ENCODE results near the gene KRTAP4-16.
"Not testable (repeated sequence)": the region's sequence is repeated elsewhere in the genome, so short reads cannot be mapped to it uniquely, and the experiment has no call there.

The KRTAP4-16 gene

GRCh38 chr17:41105347-41105746 is 3.3 kb upstream of the KRTAP4-16 start, which contains the start of gene KRTAP4-9:
KRTAP4-9 (plus strand) TSS chr17:41105389; CDS start chr17:41105389, 0 bp downstream.
- not testable (repeated sequence) for H3K18ac ChIP-seq (ENCODE audit: low read length); DNase-seq; H3K36me3 ChIP-seq (ENCODE audit: control insufficient read depth, insufficient read depth, low read length); H2BK5ac ChIP-seq (ENCODE audit: low read length); H2BK15ac ChIP-seq (replicated peaks; ENCODE audit: low read depth); H3K56ac ChIP-seq (ENCODE audit: low read length); H3K27ac ChIP-seq (ENCODE audit: low read depth, low read length); H3K27me3 ChIP-seq (ENCODE audit: insufficient read depth, low read length, poor library complexity); H3K4ac ChIP-seq (ENCODE audit: low read depth, low read length); H3K4me2 ChIP-seq (ENCODE audit: low read length); H3K79me2 ChIP-seq (ENCODE audit: control insufficient read depth, insufficient read depth, low read length); H3K79me1 ChIP-seq (ENCODE audit: low read length); H2BK120ac ChIP-seq (ENCODE audit: low read depth, low read length); H4K5ac ChIP-seq (ENCODE audit: low read length); H4K8ac ChIP-seq (ENCODE audit: low read depth, low read length); H2AK5ac ChIP-seq (ENCODE audit: low read length); H3K9ac ChIP-seq (ENCODE audit: low read length); H3K4me1 ChIP-seq (ENCODE audit: control insufficient read depth, low read depth, low read length); H3K4me3 ChIP-seq (ENCODE audit: low read length); H3K23ac ChIP-seq (ENCODE audit: low read length)
- WGBS (ENCODE audit: extremely low coverage, insufficient coverage, low lambda C conversion rate) = no CpG with 5 or more reads among the region's 10 CpGs

GRCh38 chr17:41104386-41105038 is 2.5 kb upstream of the KRTAP4-16 start:
- H3K36me3 ChIP-seq (ENCODE audit: control insufficient read depth, insufficient read depth, low read length); H4K5ac ChIP-seq (ENCODE audit: low read length); H2AK5ac ChIP-seq (ENCODE audit: low read length); H3K79me2 ChIP-seq (ENCODE audit: control insufficient read depth, insufficient read depth, low read length); H3K9ac ChIP-seq (ENCODE audit: low read length); H3K27me3 ChIP-seq (ENCODE audit: insufficient read depth, low read length, poor library complexity); DNase-seq; H2BK5ac ChIP-seq (ENCODE audit: low read length); H3K4me1 ChIP-seq (ENCODE audit: control insufficient read depth, low read depth, low read length); H3K56ac ChIP-seq (ENCODE audit: low read length); H3K18ac ChIP-seq (ENCODE audit: low read length); H3K4ac ChIP-seq (ENCODE audit: low read depth, low read length); H3K4me2 ChIP-seq (ENCODE audit: low read length); H3K23ac ChIP-seq (ENCODE audit: low read length); H3K79me1 ChIP-seq (ENCODE audit: low read length); H2BK15ac ChIP-seq (replicated peaks; ENCODE audit: low read depth); H4K8ac ChIP-seq (ENCODE audit: low read depth, low read length); H3K27ac ChIP-seq (ENCODE audit: low read depth, low read length); H3K4me3 ChIP-seq (ENCODE audit: low read length); H2BK120ac ChIP-seq (ENCODE audit: low read depth, low read length): not testable (repeated sequence)
- WGBS (ENCODE audit: extremely low coverage, insufficient coverage, low lambda C conversion rate) = no CpG with 5 or more reads among the region's 2 CpGs

- Histone ChIP-seq H3K36me3 (ENCODE audit: control insufficient read depth, insufficient read depth, low read length) (no peaks in the 10 kb centered on the region), H2BK120ac (ENCODE audit: low read depth, low read length) (no peak overlapping the region), H3K18ac (ENCODE audit: low read length) (no peak overlapping the region), H3K79me1 (ENCODE audit: low read length) (no peaks in the 10 kb centered on the region), H3K23ac (ENCODE audit: low read length) (no peak overlapping the region), H3K4me2 (ENCODE audit: low read length) (no peak overlapping the region), H3K9ac (ENCODE audit: low read length) (no peak overlapping the region), H3K4me1 (ENCODE audit: control insufficient read depth, low read depth, low read length) (no peaks in the 10 kb centered on the region), H2BK15ac (replicated peaks; ENCODE audit: low read depth) (no peak overlapping the region), H4K5ac (ENCODE audit: low read length) (no peak overlapping the region), H3K56ac (ENCODE audit: low read length) (no peak overlapping the region), H2AK5ac (ENCODE audit: low read length) (no peak overlapping the region), H4K8ac (ENCODE audit: low read depth, low read length) (no peak overlapping the region), H3K4ac (ENCODE audit: low read depth, low read length) (no peak overlapping the region), H3K4me3 (ENCODE audit: low read length) (no peak overlapping the region), H3K27me3 (ENCODE audit: insufficient read depth, low read length, poor library complexity) (no peaks in the 10 kb centered on the region), H3K27ac (ENCODE audit: low read depth, low read length) (no peak overlapping the region), H2BK5ac (ENCODE audit: low read length) (no peak overlapping the region), H3K79me2 (ENCODE audit: control insufficient read depth, insufficient read depth, low read length) (no peaks in the 10 kb centered on the region)
- WGBS (ENCODE audit: extremely low coverage, insufficient coverage, low lambda C conversion rate) = no CpG with 5 or more reads among the region's 1 CpG
- DNase-seq = no peak
Measured at GRCh38 chr17:41103896-41104295, 1.9 kb upstream of the KRTAP4-16 start.

GRCh38 chr17:41099682-41100480 is 2.1 kb downstream of the KRTAP4-16 start:
- H3K4me2 ChIP-seq (ENCODE audit: low read length); H3K4me1 ChIP-seq (ENCODE audit: control insufficient read depth, low read depth, low read length); H4K5ac ChIP-seq (ENCODE audit: low read length); H3K4me3 ChIP-seq (ENCODE audit: low read length); H3K36me3 ChIP-seq (ENCODE audit: control insufficient read depth, insufficient read depth, low read length); H3K23ac ChIP-seq (ENCODE audit: low read length); H2BK15ac ChIP-seq (replicated peaks; ENCODE audit: low read depth); H3K79me1 ChIP-seq (ENCODE audit: low read length); H2BK5ac ChIP-seq (ENCODE audit: low read length); H2BK120ac ChIP-seq (ENCODE audit: low read depth, low read length); H3K27me3 ChIP-seq (ENCODE audit: insufficient read depth, low read length, poor library complexity); H3K56ac ChIP-seq (ENCODE audit: low read length); H2AK5ac ChIP-seq (ENCODE audit: low read length); DNase-seq; H3K27ac ChIP-seq (ENCODE audit: low read depth, low read length); H3K79me2 ChIP-seq (ENCODE audit: control insufficient read depth, insufficient read depth, low read length); H3K4ac ChIP-seq (ENCODE audit: low read depth, low read length); H3K18ac ChIP-seq (ENCODE audit: low read length); H3K9ac ChIP-seq (ENCODE audit: low read length); H4K8ac ChIP-seq (ENCODE audit: low read depth, low read length): not testable (repeated sequence)
- WGBS (ENCODE audit: extremely low coverage, insufficient coverage, low lambda C conversion rate) = no CpG with 5 or more reads among the region's 7 CpGs

GRCh38 chr17:41098481-41098880 is 3.5 kb downstream of the KRTAP4-16 start:
- Histone ChIP-seq H2BK120ac (ENCODE audit: low read depth, low read length) (no peak overlapping the region), H3K4ac (ENCODE audit: low read depth, low read length) (no peak overlapping the region), H2AK5ac (ENCODE audit: low read length) (no peak overlapping the region), H3K79me1 (ENCODE audit: low read length) (no peaks in the 10 kb centered on the region), H3K18ac (ENCODE audit: low read length) (no peak overlapping the region), H3K36me3 (ENCODE audit: control insufficient read depth, insufficient read depth, low read length) (no peaks in the 10 kb centered on the region), H3K23ac (ENCODE audit: low read length) (no peak overlapping the region), H3K4me1 (ENCODE audit: control insufficient read depth, low read depth, low read length) (no peaks in the 10 kb centered on the region), H3K27ac (ENCODE audit: low read depth, low read length) (no peak overlapping the region), H3K27me3 (ENCODE audit: insufficient read depth, low read length, poor library complexity) (no peaks in the 10 kb centered on the region), H2BK15ac (replicated peaks; ENCODE audit: low read depth) (no peak overlapping the region), H3K79me2 (ENCODE audit: control insufficient read depth, insufficient read depth, low read length) (no peaks in the 10 kb centered on the region), H2BK5ac (ENCODE audit: low read length) (no peak overlapping the region), H4K5ac (ENCODE audit: low read length) (no peak overlapping the region), H3K4me3 (ENCODE audit: low read length) (no peak overlapping the region), H3K9ac (ENCODE audit: low read length) (no peak overlapping the region), H4K8ac (ENCODE audit: low read depth, low read length) (no peak overlapping the region), H3K56ac (ENCODE audit: low read length) (no peak overlapping the region), H3K4me2 (ENCODE audit: low read length) (no peak overlapping the region)
- DNase-seq = no peak
- WGBS (ENCODE audit: extremely low coverage, insufficient coverage, low lambda C conversion rate) = no CpG with 5 or more reads among the region's 6 CpGs

Measured in mesendoderm (in vitro differentiated cells).